HG02884 (cell line): ENCODE results near the gene ARHGAP19.

Source experiments
- ATAC-seq: cut with Tn5 transposase; IDR thresholded peaks from one replicate; pipeline ENCODE4 v1.9.1; 2021; ENCODE audit warnings: mild to moderate bottlenecking, moderate library complexity; ENCODE audit not compliant: unreplicated experiment

The ARHGAP19 gene

GRCh38 chr10:97173036-97173435 is 119.4 kb downstream of the ARHGAP19 start:
- no peak for ATAC-seq
